Fibroblast of skin of abdomen (primary cell): ENCODE data around the gene CBARP.
"Not testable (repeated sequence)": the region's sequence is repeated elsewhere in the genome, so short reads cannot be mapped to it uniquely, and the experiment has no call there.

Experiments
- DNase-seq: peaks from one replicate; pipeline ENCODE4 v3.0.0-alpha.2; 2013

CBARP gene

DNA sequence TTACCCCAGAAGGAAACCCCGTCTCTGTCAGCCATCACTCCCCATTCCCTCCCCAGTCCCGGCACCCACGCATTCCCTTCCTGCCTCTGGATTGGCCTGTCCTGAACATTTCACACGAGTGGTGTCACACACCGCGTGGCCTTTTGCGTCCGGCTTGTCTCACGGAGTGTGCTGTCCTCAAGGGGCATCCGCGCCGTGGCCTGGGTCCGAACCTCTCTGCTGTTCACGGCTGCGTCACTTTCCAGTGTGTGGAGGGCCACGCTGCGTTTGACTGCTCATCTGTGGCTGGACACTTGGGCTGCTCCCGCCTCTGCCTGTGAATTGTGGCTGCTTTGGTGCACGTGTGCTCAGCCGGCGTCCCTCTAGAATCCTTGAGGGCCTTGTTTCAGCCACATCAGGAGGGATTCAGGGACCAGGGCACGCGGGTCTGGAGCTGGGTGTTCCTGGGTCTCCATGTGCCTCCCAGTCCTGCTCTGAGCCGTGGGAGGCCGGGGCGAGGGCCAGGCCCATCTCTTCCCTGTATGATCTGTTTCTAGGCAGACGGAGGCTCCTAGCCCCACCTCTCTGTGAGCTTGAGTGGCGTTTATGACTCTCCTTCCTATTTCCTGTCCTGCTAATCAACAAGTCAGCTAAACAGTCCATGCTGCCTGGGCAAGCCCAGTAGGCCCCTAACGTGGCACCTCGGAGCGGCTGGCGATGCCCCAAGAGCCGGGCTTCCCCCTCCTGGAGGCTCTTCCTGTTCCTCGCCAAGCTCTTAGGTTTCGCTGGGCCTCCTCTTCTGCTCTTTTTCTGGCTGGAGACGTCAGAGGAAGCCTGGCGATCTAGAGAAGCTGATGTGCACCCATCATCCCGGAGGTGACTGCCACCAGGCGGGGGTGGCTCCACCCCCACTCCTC is 24.2 kb downstream of the CBARP start:
- DNase-seq, result peak; percentile 63

DNA sequence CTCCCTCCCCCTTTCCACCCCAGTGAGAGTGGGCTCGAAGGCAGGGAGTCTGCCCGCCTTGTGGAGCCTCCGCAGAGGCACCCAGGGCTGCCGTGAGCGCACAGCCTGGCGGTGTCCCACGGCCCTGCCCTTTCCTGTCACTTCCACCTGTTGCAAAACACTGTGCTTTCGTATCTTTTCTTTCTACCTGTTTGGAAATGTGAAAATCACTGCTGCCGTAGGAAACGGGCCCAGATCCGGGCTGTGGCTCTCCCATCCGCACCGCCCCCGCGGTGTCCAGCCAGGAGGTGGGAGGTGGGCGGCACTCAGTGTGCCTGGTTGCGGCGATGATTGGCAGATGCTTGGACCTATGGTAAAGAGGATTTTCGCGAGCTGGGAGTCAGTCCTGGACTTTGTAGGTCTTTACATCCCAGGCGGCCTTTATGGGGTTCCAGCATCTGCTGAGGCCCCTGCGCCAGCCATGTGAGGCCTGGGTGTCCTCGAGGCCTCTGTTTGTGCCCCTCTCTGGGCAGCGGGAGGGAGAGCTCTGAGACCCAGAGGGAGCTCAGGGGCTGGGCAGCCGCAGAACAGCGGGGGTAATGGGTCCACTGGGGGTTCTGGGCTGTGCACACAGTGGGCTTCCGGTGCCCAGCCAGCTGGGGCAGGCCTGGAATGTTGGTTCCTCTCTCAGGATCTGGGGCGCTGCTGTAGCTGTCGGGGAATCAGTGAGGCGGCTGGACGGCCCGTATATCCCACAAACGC is 26.1 kb downstream of the CBARP start:
- DNase-seq, result no peak

DNA sequence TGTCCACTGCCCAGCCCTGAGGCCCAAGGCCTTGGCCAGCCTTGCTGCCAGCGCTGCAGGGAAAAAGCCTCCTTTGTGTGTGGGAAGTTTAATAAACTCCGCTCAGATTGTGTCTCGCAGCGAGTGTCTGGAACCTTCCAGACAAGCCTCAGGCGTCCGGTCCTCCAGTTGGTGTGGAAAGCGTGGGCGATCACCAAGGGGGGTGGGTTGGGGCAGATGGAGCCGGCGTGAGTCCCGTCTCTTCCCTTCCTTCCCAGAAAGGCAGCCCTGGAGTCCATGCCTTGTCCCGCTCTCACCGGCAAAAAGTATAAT is 27.6 kb downstream of the CBARP start:
- no peak for DNase-seq

DNA sequence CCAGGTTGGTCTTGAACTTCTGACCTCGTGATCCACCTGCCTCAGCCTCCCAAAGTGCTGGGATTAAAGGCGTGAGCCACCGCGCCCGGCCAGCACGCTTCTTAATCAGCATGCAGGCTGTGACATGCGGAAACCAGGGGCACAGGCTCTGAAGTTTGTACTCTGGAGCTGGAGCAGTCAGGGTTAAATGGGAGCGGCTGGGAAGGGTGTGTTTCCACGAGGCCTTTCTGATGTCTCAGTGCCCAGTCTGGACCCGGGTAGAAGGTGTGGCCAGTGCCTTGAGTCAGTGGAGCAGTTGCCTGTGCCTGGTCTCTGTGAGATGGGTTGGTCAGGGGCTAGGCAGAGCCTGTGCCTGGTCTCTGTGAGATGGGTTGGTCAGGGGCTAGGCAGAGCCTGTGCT is 29.0 kb downstream of the CBARP start:
- not testable (repeated sequence) for DNase-seq

DNA sequence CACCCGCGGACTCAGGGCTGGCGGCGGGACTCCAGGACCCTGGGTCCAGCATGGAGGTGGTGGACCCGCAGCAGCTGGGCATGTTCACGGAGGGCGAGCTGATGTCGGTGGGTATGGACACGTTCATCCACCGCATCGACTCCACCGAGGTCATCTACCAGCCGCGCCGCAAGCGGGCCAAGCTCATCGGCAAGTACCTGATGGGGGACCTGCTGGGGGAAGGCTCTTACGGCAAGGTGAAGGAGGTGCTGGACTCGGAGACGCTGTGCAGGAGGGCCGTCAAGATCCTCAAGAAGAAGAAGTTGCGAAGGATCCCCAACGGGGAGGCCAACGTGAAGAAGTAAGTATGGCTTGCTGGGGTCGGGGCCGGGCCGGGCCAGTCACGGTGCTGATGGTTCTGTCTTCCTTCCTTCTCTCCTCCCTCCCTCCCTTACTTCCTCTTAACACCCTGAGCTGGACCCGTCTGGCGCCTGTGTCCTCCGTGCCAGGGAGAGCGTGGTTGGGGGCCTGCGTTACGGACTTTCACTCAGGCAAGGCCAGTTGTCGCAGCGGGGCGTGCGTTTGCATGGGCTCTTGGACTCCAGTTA is 30.8 kb downstream of the CBARP start:
- no peak for DNase-seq

DNA sequence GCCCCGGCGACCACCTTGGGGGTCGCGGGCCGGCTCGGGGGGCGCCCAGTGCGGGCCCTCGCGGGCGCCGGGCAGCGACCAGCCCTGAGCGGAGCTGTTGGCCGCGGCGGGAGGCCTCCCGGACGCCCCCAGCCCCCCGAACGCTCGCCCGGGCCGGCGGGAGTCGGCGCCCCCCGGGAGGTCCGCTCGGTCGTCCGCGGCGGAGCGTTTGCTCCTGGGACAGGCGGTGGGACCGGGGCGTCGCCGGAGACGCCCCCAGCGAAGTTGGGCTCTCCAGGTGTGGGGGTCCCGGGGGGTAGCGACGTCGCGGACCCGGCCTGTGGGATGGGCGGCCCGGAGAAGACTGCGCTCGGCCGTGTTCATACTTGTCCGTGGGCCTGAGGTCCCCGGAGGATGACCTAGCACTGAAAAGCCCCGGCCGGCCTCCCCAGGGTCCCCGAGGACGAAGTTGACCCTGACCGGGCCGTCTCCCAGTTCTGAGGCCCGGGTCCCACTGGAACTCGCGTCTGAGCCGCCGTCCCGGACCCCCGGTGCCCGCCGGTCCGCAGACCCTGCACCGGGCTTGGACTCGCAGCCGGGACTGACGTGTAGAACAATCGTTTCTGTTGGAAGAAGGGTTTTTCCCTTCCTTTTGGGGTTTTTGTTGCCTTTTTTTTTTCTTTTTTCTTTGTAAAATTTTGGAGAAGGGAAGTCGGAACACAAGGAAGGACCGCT is 31.5 kb downstream of the CBARP start:
- DNase-seq, result no peak

DNA sequence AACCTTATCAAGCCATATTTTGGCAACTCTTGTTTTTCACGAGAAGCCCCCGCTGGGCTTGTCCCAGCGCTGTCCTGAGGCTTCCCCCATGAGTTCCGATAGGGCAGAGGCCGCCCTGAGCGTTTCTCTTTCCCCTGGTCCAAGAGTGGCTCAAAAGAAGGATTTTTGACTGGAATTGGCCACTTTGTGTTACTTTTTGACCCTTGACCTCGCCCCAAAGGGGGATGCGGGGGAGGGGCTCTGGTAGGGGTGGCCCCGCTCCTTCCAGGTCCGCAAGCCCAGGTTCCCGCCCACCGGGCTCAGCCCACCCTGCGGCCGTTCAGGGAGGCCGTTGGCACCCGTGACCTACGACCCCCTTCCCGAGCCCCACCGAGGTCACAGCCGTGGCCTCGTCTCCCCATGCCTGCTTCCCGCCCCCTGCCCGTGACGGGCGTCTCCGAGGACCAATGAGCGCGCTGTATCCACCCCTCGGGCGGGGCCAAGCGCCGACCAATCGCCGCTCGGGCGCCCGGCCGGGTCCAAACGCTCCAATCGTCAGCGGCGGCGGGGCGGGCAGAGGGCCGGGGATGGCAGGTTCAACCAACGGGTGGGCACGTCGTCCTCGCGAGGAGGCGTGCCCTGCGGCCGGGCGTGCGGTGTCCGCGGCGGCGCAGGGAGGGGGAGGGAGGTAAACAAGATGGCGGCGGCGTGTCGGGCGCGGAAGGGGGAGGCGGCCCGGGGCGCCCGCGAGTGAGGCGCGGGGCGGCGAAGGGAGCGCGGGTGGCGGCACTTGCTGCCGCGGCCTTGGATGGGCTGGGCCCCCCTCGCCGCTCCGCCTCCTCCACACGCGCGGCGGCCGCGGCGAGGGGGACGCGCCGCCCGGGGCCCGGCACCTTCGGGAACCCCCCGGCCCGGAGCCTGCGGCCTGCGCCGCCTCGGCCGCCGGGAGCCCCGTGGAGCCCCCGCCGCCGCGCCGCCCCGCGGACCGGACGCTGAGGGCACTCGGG is 32.4 kb downstream of the CBARP start, which contains the start of gene STK11:
Gene STK11 (plus strand): TSS at position 665 of the 986 bp plus-strand sequence. CDS start 1,136 bp downstream, outside the sequence.
- peak; percentile 98 for DNase-seq

DNA sequence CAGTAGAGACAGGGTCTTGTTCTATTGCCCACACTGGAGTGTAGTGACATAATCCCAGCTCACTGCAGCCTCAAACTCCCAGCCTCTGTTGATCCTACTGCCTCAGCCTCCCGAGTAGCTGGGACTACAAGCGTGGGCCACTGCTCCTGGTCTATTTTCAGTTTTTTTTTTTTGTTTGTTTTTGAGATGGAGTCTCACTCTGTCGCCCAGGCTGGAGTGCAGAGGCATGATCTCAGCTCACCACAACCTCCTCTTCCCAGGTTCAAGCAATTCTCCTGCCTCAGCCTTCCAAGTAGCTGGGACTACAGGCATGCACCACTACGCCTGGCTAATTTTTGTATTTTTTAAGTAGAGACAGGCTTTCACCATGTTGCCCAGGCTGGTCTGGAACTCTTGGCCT is 37.2 kb downstream of the CBARP start:
- not testable (repeated sequence) for DNase-seq

DNA sequence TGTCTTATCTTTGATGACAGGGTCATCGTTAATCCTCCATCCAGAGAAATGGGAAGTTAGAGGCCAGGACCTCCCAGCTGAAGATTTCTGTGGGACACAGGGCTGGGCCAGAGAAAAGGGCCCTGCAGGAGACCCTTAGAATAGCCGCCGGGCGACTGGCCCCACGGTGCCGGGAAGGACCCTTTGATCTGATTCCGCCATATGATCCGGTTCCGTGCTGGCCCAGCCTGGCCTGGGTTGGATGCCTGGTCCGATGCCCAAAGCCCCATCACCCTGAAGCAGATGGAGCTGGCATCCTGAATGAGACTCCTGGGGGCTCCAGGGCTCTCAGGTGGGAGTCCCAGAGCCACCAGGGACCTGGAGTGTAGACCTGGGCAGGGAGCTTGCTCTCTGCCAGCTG is 38.3 kb downstream of the CBARP start:
- DNase-seq, result no peak

DNA sequence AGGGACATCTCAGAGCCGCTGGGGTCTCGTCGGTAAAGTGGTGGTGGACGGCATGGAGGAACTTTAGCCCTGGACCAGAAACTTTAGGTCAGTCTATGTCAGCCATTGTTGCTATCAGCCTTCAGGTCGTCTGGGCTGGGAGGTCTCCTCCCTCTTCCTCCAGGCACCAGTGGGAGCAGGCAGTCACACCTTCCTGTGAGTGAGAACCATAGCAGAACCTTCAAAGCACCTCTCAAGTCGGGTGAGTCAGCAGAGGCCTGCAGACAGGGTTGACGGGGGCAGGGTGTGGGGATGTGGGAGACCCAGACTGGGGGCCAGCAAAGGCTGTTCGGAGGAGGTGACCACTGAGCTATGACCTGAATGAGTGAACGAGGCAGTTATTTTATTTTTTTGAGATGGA is 48.4 kb downstream of the CBARP start:
- DNase-seq, result no peak

DNA sequence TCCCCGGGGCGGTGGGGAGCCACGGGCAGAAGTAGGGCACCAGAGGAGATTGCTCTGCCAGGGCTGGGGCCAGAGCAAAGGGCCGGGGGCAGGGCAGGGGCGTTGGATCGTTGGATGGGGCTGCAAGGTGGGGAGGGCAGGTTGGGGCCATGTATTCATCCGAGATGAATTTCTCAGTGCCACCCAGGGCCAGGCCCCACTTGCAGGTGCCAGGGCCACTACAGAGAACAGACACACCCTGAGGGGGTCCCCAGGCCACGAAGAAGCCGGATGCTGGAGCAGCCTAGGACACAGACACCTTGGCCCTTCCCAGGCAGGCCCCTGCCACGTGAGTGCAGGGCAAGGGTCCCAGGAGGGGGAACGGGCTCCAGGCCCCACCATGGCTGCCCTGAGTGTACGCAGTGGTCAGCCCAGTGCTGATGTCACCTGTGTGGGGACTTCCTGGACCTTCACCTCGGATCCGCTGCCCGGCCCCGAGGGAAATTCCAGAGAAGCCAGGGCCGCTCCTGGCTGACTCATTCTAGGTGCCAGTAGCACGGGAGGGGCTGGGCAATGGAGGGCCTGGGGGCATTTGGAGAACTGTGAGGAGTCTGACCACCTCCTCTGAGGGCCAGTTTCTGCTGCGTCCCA is 54.1 kb downstream of the CBARP start:
- no peak for DNase-seq

DNA sequence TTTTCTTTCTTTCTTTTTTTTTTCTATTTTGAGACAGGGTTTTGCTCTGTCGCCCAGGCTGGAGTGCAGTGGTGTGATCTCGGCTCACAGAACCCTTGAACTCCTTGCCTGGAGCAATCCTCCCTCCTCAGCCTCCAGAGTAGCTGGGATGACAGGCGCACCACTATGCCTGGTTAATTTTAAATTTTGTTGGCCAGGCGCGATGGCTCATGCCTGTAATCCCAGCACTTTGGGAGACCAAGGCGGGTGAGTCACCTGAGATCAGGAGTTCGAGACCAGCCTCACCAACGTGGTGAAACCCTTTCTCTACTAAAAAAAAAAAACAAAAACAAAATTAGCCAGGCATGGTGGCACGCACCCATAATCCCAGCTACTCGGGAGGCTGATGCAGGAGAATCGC is 55.1 kb downstream of the CBARP start:
- no peak for DNase-seq

DNA sequence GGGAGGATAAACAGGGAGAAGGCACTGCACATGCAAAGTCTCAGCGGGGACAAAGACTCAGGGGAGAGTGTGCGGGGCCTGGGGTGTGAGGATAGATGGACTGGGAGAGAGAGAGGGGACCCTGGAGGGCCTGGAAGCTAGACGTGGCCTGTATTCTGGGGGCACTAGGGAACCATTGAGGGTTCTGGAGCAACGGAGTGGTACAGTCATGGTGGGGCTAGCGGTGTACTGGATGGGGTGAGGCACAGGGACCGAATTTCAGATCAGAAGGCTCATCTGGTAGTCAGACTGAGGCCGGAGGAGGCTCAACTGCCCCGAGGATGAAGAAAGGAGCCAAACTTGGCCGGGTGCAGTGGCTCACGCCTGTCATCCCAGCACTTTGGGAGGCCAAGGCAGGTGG is 55.7 kb downstream of the CBARP start:
- DNase-seq, result no peak

DNA sequence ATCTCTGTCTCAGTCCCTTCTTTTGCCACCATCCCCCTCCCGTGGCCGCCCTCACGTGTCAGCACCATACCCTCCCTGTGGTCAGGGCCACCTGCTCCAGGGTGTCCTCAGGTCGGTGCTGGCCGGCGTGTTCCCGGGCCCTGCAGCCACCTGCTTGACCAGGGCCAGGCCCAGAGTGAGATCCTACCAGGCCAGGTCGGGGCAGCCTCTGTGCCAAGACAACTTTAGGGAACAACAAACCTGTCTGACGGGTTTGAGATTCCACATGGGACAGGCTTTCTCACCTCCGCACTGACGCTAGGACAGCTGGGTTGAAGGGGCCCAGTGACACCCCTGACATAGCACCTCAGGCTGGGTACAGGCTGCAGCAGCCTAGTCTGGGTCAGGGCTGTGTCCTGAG is 56.2 kb downstream of the CBARP start:
- no peak for DNase-seq
